H9 (cell line): Measurements from ENCODE around the gene KAT8. TPM values are rescaled to one million over a fixed set of nuclear protein-coding genes. Genes with fewer than 3 reads are reported as not detected.

ENCODE experiments used
- DNase-seq: peaks from one replicate; pipeline ENCODE4 v3.0.0-alpha.2; 2017
- H2AFZ ChIP-seq: one replicate; pipeline ENCODE4 v1.6.1; 2013; ENCODE audit warnings: mild to moderate bottlenecking, low read length, control low read depth, moderate library complexity
- H2AK5ac ChIP-seq: 2 replicates; pipeline ENCODE4 v1.6.1; 2013; ENCODE audit warnings: low read length, control low read depth, mixed read lengths; ENCODE audit not compliant: insufficient read length
- H2BK120ac ChIP-seq: one replicate; pipeline ENCODE4 v1.6.1; 2013; ENCODE audit warnings: low read depth, mild to moderate bottlenecking, low read length, control low read depth, inconsistent platforms; ENCODE audit not compliant: poor library complexity, severe bottlenecking
- H2BK12ac ChIP-seq: 2 replicates; pipeline ENCODE4 v1.6.1; 2013; ENCODE audit warnings: low read length, control low read depth, mixed read lengths, low read depth; ENCODE audit not compliant: insufficient read length
- H2BK15ac ChIP-seq: 2 replicates; pipeline ENCODE4 v1.6.1; 2013; ENCODE audit warnings: low read depth, low read length, control low read depth
- H2BK20ac ChIP-seq: one replicate; pipeline ENCODE4 v1.6.1; 2013; ENCODE audit warnings: low read depth, mild to moderate bottlenecking, low read length, control low read depth, inconsistent platforms; ENCODE audit not compliant: poor library complexity, severe bottlenecking
- H2BK5ac ChIP-seq: 2 replicates; pipeline ENCODE4 v1.6.1; 2013; ENCODE audit warnings: low read length, control low read depth, mixed read lengths; ENCODE audit not compliant: insufficient read length
- H3K14ac ChIP-seq: 2 replicates; pipeline ENCODE4 v1.6.1; 2013; ENCODE audit warnings: low read length, control low read depth; ENCODE audit not compliant: insufficient read depth
- H3K18ac ChIP-seq: 2 replicates; pipeline ENCODE4 v1.6.1; 2013; ENCODE audit warnings: low read depth, mild to moderate bottlenecking, mixed read lengths, low read length, control low read depth; ENCODE audit not compliant: insufficient read length
- H3K23ac ChIP-seq: 2 replicates; pipeline ENCODE4 v1.6.1; 2013; ENCODE audit warnings: low read length, control low read depth, mixed read lengths, low read depth; ENCODE audit not compliant: insufficient read length
- H3K23me2 ChIP-seq: 2 replicates; pipeline ENCODE4 v1.6.1; 2013; ENCODE audit warnings: low read depth, mild to moderate bottlenecking, mixed read lengths, low read length, control low read depth; ENCODE audit not compliant: insufficient read length, poor library complexity, severe bottlenecking
- H3K27ac ChIP-seq: 2 replicates; pipeline ENCODE4 v1.5.1; 2013; ENCODE audit warnings: low read length, control low read depth, mixed read lengths, low read depth; ENCODE audit not compliant: insufficient read length
- H3K27me3 ChIP-seq: 2 replicates; pipeline ENCODE4 v1.6.1; 2013; ENCODE audit warnings: low read length, control low read depth, inconsistent platforms; ENCODE audit not compliant: insufficient read depth
- H3K4ac ChIP-seq: 2 replicates; pipeline ENCODE4 v1.6.1; 2013; ENCODE audit warnings: low read depth, mild to moderate bottlenecking, control low read depth, inconsistent platforms, low read length, moderate library complexity
- H3K4me1 ChIP-seq: 2 replicates; pipeline ENCODE4 v1.6.1; 2013; ENCODE audit warnings: low read length, control low read depth, inconsistent platforms; ENCODE audit not compliant: insufficient read depth
- H3K4me2 ChIP-seq: 2 replicates; pipeline ENCODE4 v1.6.1; 2013; ENCODE audit warnings: low read length, control low read depth, mixed read lengths; ENCODE audit not compliant: insufficient read length, insufficient read depth
- H3K56ac ChIP-seq: 2 replicates; pipeline ENCODE4 v1.6.1; 2013; ENCODE audit warnings: low read depth, mild to moderate bottlenecking, mixed read lengths, low read length, control low read depth; ENCODE audit not compliant: insufficient read length
- H3K79me1 ChIP-seq: 2 replicates; pipeline ENCODE4 v1.6.1; 2013; ENCODE audit warnings: low read depth, mild to moderate bottlenecking, moderate library complexity, low read length, control low read depth, inconsistent platforms; ENCODE audit not compliant: insufficient read depth, poor library complexity, severe bottlenecking
- H3K79me2 ChIP-seq: 2 replicates; pipeline ENCODE4 v1.6.1; 2013; ENCODE audit warnings: low read length, control low read depth, inconsistent platforms; ENCODE audit not compliant: insufficient read depth
- H3K9ac ChIP-seq: 2 replicates; pipeline ENCODE4 v1.6.1; 2013; ENCODE audit warnings: low read length, control low read depth, mixed read lengths; ENCODE audit not compliant: insufficient read length; ENCODE audit errors: extremely low read depth
- H3K9me3 ChIP-seq: one replicate; pipeline ENCODE4 v1.6.1; 2013; ENCODE audit warnings: low read depth, low read length, inconsistent platforms; ENCODE audit not compliant: control insufficient read depth
- H3T11ph ChIP-seq: one replicate; pipeline ENCODE4 v1.6.1; 2013; ENCODE audit warnings: mild to moderate bottlenecking, low read length, control low read depth, inconsistent platforms
- H4K20me1 ChIP-seq: one replicate; pipeline ENCODE4 v1.6.1; 2013; ENCODE audit not compliant: control insufficient read depth, insufficient read length, insufficient read depth
- H4K5ac ChIP-seq: 2 replicates; pipeline ENCODE4 v1.6.1; 2013; ENCODE audit warnings: low read depth, mild to moderate bottlenecking, mixed read lengths, low read length, control low read depth; ENCODE audit not compliant: insufficient read length
- H4K8ac ChIP-seq: replicated peaks from 2 replicates; pipeline ENCODE4 v1.6.1; 2013; ENCODE audit warnings: low read length, control low read depth, mixed read lengths, low read depth; ENCODE audit not compliant: insufficient read length
- H4K91ac ChIP-seq: 2 replicates; pipeline ENCODE4 v1.6.1; 2013; ENCODE audit warnings: low read depth, mild to moderate bottlenecking, moderate library complexity, mixed read lengths, low read length, control low read depth; ENCODE audit not compliant: insufficient read length
- H3K27ac Mint-ChIP-seq, 3 experiments: 2 replicates in 2 of 3; 3 replicates in 1 of 3; pipeline ENCODE4 v1.8.0; 2020 to 2021; ENCODE audit warnings: mixed read lengths in 3 of 3, mild to moderate bottlenecking in 1 of 3, moderate library complexity in 1 of 3
- H3K27me3 Mint-ChIP-seq: 2 replicates; pipeline ENCODE4 v1.8.0; 2021; ENCODE audit warnings: low read depth, mild to moderate bottlenecking, moderate library complexity, mixed read lengths
- H3K36me3 Mint-ChIP-seq, 3 experiments: 2 replicates in 2 of 3; 3 replicates in 1 of 3; pipeline ENCODE4 v1.8.0; 2020 to 2021; ENCODE audit warnings: low read depth in 3 of 3, mixed read lengths in 3 of 3; ENCODE audit not compliant: insufficient read depth in 1 of 3
- H3K4me1 Mint-ChIP-seq, 2 experiments: 2 replicates each; pipeline ENCODE4 v1.8.0; 2020; ENCODE audit warnings: mixed read lengths in 2 of 2
- H3K4me3 Mint-ChIP-seq, 2 experiments: 2 replicates in 1 of 2; 3 replicates in 1 of 2; pipeline ENCODE4 v1.8.0; 2020 to 2021; ENCODE audit warnings: mild to moderate bottlenecking in 2 of 2, mixed read lengths in 2 of 2, moderate library complexity in 1 of 2
- H3K9me3 Mint-ChIP-seq, 2 experiments: 2 replicates in 1 of 2; 3 replicates in 1 of 2; pipeline ENCODE4 v1.8.0; 2020; ENCODE audit warnings: mild to moderate bottlenecking in 2 of 2, mixed read lengths in 2 of 2, moderate library complexity in 1 of 2
- CTCF ChIP-seq: fragments of 200-600 bp; sonication (generic); conservative IDR thresholded peaks from 3 replicates; pipeline ENCODE4 v1.8.0; 2021; ENCODE audit warnings: antibody characterized with exemption, mild to moderate bottlenecking
- WGBS: extraction: QIAGEN DNeasy Blood & Tissue Kit; methylation state at CpG from one replicate; pipeline ENCODE4 v1.1.7; 2013; ENCODE audit warnings: missing lambda C conversion rate, low lambda C conversion rate, mixed read lengths; ENCODE audit not compliant: insufficient read length; ENCODE audit errors: extremely low coverage; 5-methylcytosine and 5-hydroxymethylcytosine counted together
- total RNA-seq: library from RNA; stranded (reverse); gene quantifications from 2 replicates; pipeline ENCODE4 v1.2.1, GENCODE V29; 2021

Gene KAT8
- total RNA-seq, 1 experiment from 2014 or later = 52.1 TPM

GRCh38 chr16:31130899-31131298 lies 13.4 kb downstream of the KAT8 start:
- Histone ChIP-seq H3K79me1 (peaks cover 5% of the 10 kb centered on the region), H2AK5ac (no peak overlapping the region), H3K14ac (no peak overlapping the region), H3K23me2 (peaks cover 5% of the 10 kb centered on the region), H3K4me2 (no peak overlapping the region), H3K56ac (no peak overlapping the region), H3K79me2 (peaks cover 4% of the 10 kb centered on the region; the same call in 1 of the 2 replicates), H3K18ac (no peak overlapping the region), H2BK5ac (no peak overlapping the region), H2BK120ac (no peak overlapping the region), H3K9me3 (no peaks in the 10 kb centered on the region), H3K4me1 (peaks cover 17% of the 10 kb centered on the region; the same call in 1 of the 2 replicates), H4K5ac (no peak overlapping the region), H3K4ac (no peak overlapping the region), H2BK12ac (no peak overlapping the region), H2BK20ac (no peak overlapping the region), H3K27me3 (no peaks in the 10 kb centered on the region), H3K23ac (no peak overlapping the region), H2BK15ac (no peak overlapping the region), H3K9ac (no peak overlapping the region), H3K27ac (peak overlapping the region; percentile 3), H3T11ph (no peak overlapping the region), H2AFZ (no peak overlapping the region), H4K91ac (no peak overlapping the region), H4K8ac (no peak overlapping the region), H4K20me1 (no peaks in the 10 kb centered on the region)
- no peak for TF ChIP-seq CTCF
- peaks cover 43 to 45% of the 10 kb centered on the region in 2 experiments for H3K4me1 Mint-ChIP-seq
- WGBS = no CpG with 5 or more reads among the region's 6 CpGs
- peak overlapping the region in 1 of 2 experiments; percentile 54; a peak in 2 of 5 replicates for H3K4me3 Mint-ChIP-seq
- H3K9me3 Mint-ChIP-seq = no peaks in the 10 kb centered on the region; a peak in 1 of 5 replicates
- H3K27ac Mint-ChIP-seq = peak overlapping the region; percentile 82 to 97 (median 84); a peak in 6 of 7 replicates
- peak; percentile 93 for DNase-seq
- H3K27me3 Mint-ChIP-seq = no peaks in the 10 kb centered on the region
- H3K36me3 Mint-ChIP-seq = peaks cover 29 to 50% (median 45%) of the 10 kb centered on the region in 3 experiments
